GM12892 (cell line): Measurements from ENCODE around the gene UBA52.

ENCODE experiments used
- POLR2A ChIP-seq: IDR thresholded peaks from 2 replicates; pipeline ENCODE4 v1.6.1; 2011; ENCODE audit warnings: low read depth, low read length, control low read depth
- POLR2AphosphoS5 ChIP-seq: IDR thresholded peaks from 2 replicates; pipeline ENCODE4 v1.6.1; 2011; ENCODE audit warnings: low read depth, low read length, control low read depth
- TAF1 ChIP-seq: IDR thresholded peaks from 2 replicates; pipeline ENCODE4 v1.6.1; 2011; ENCODE audit warnings: low read depth, mild to moderate bottlenecking, control low read depth, low read length, borderline replicate concordance

GRCh38 chr19:18610556-18611326 is 39.1 kb downstream of the UBA52 start:
- no peak for TF ChIP-seq POLR2AphosphoS5
- no peak for TF ChIP-seq POLR2A
- no peak for TF ChIP-seq TAF1
